Adrenal gland (tissue), 5 donors: ENCODE data around the gene TBX1.

ENCODE experiments used
- POLR2A ChIP-seq, 2 donors: fragments of 450-650 bp; IDR thresholded peaks; one replicate each; pipeline ENCODE4 v1.6.1; 2017; ENCODE audit warnings: antibody characterized with exemption in 2 of 2, mild to moderate bottlenecking in 2 of 2, moderate library complexity in 1 of 2
- TF ChIP-seq, protein P1 (sequence below), 6 experiments: fragments of 450-650 bp in 4 of 6; fragments of 200-600 bp in 2 of 6; sonication (generic) in 1 of 6; IDR thresholded peaks; 1 replicate in 5 of 6; 2 replicates in 1 of 6; pipeline versions ENCODE4 v1.5.1 to v1.8.0; 2016 to 2021; ENCODE audit warnings: antibody characterized with exemption in 6 of 6, mild to moderate bottlenecking in 2 of 6, moderate library complexity in 1 of 6
- donor health status: DM: no; HTN: no; CAD: no.

DNA sequence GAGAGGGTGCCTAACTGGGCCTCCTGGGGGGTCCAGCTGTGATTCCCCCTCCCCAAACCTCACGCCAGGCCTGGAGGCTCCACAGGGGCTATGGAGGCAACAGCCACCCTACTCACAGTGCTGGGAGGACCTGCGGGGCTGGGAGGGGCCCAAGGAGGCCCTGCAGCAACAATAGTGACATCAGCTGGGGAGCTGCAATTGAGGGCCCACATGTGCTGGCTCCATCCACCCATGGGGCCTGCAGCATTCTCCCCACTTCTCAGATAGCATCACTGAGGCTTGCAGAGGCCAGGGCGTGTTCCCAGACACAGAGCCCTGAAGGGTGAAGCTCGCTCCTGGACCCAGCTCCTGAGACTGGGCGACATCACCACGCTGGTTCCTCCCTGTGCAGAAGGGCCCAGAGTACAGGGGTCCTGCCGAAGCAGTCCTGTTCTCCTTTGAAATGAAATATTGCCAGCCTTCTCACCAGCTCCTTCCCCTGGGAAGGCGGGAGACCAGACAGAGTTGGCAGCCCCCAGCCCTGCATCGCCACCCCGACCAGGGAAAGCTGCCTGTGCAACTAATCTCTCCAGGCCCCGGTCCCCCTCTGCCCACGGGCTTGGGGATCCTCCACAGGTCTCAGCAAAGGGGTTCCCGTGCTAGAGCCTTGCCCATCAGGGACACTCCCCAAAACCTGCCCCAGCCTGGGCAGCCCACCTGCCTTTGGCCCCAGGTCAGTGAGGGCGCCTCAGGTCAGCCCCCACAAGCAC lies 8.9 kb upstream of the TBX1 start:
- TF ChIP-seq, protein P1, sequence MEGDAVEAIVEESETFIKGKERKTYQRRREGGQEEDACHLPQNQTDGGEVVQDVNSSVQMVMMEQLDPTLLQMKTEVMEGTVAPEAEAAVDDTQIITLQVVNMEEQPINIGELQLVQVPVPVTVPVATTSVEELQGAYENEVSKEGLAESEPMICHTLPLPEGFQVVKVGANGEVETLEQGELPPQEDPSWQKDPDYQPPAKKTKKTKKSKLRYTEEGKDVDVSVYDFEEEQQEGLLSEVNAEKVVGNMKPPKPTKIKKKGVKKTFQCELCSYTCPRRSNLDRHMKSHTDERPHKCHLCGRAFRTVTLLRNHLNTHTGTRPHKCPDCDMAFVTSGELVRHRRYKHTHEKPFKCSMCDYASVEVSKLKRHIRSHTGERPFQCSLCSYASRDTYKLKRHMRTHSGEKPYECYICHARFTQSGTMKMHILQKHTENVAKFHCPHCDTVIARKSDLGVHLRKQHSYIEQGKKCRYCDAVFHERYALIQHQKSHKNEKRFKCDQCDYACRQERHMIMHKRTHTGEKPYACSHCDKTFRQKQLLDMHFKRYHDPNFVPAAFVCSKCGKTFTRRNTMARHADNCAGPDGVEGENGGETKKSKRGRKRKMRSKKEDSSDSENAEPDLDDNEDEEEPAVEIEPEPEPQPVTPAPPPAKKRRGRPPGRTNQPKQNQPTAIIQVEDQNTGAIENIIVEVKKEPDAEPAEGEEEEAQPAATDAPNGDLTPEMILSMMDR (IDR thresholded peaks at IDR 0.05) = no peak
- TF ChIP-seq POLR2A (IDR thresholded peaks at IDR 0.05) = no peak
